IPS-18a (cell line): ENCODE results near the gene RTN4IP1.
"Not testable (repeated sequence)": the region's sequence is repeated elsewhere in the genome, so short reads cannot be mapped to it uniquely, and the experiment has no call there.

Experiments used
- H3K27ac ChIP-seq: one replicate; pipeline ENCODE4 v1.5.1; 2013; ENCODE audit warnings: low read length
- H3K27me3 ChIP-seq: one replicate; pipeline ENCODE4 v1.6.1; 2013; ENCODE audit warnings: mild to moderate bottlenecking, low read length; ENCODE audit not compliant: control insufficient read depth, insufficient read depth
- H3K36me3 ChIP-seq: one replicate; pipeline ENCODE4 v1.6.1; 2013; ENCODE audit warnings: low read depth, low read length; ENCODE audit not compliant: control insufficient read depth
- H3K4me1 ChIP-seq: one replicate; pipeline ENCODE4 v1.6.1; 2013; ENCODE audit warnings: low read depth, low read length; ENCODE audit not compliant: control insufficient read depth
- H3K4me3 ChIP-seq: one replicate; pipeline ENCODE4 v1.5.1; 2013; ENCODE audit warnings: low read length
- H3K9ac ChIP-seq: one replicate; pipeline ENCODE4 v1.6.1; 2013; ENCODE audit warnings: mild to moderate bottlenecking, low read length, moderate library complexity
- H3K9me3 ChIP-seq: one replicate; pipeline ENCODE4 v1.6.1; 2013; ENCODE audit warnings: low read depth, low read length; ENCODE audit not compliant: control insufficient read depth

The RTN4IP1 gene

GRCh38 chr6:106612671-106613416 lies 16.5 kb downstream of the RTN4IP1 start:
- no peak overlapping the region for H3K4me3 ChIP-seq
- peak overlapping the region; percentile 74 for H3K27ac ChIP-seq
- H3K9me3 ChIP-seq: no peaks in the 10 kb centered on the region

GRCh38 chr6:106611030-106611429 lies 18.3 kb downstream of the RTN4IP1 start:
- no peaks in the 10 kb centered on the region for H3K27me3 ChIP-seq
- H3K9me3 ChIP-seq: no peaks in the 10 kb centered on the region
- no peak overlapping the region for H3K9ac ChIP-seq
- H3K27ac ChIP-seq: no peak overlapping the region
- no peak overlapping the region for H3K4me3 ChIP-seq
- H3K4me1 ChIP-seq: peaks cover 36% of the 10 kb centered on the region
- H3K36me3 ChIP-seq: no peaks in the 10 kb centered on the region

More at GRCh38 chr6:106612671-106613416, 16.5 kb downstream of the RTN4IP1 start:
- Histone ChIP-seq H3K4me1 (peaks cover 48% of the 10 kb centered on the region), H3K9ac (no peak overlapping the region), H3K36me3 (no peaks in the 10 kb centered on the region), H3K27me3 (no peaks in the 10 kb centered on the region)

GRCh38 chr6:106609699-106610098 lies 19.6 kb downstream of the RTN4IP1 start:
- H3K9me3 ChIP-seq: no peaks in the 10 kb centered on the region
- H3K9ac ChIP-seq: no peak overlapping the region
- H3K4me1 ChIP-seq: peaks cover 25% of the 10 kb centered on the region
- H3K4me3 ChIP-seq: no peak overlapping the region
- no peak overlapping the region for H3K27ac ChIP-seq
- no peaks in the 10 kb centered on the region for H3K27me3 ChIP-seq
- no peaks in the 10 kb centered on the region for H3K36me3 ChIP-seq

- Histone ChIP-seq H3K36me3 (no peaks in the 10 kb centered on the region), H3K4me3 (no peak overlapping the region), H3K27me3 (no peaks in the 10 kb centered on the region), H3K9ac (no peak overlapping the region), H3K9me3 (no peaks in the 10 kb centered on the region), H3K27ac (no peak overlapping the region), H3K4me1 (peaks cover 10% of the 10 kb centered on the region)
Measured at GRCh38 chr6:106608080-106608668, 21.1 kb downstream of the RTN4IP1 start.

- no peak overlapping the region for H3K9ac ChIP-seq
- no peaks in the 10 kb centered on the region for H3K4me1 ChIP-seq
- H3K27ac ChIP-seq: no peak overlapping the region
- H3K27me3 ChIP-seq: no peaks in the 10 kb centered on the region
- H3K4me3 ChIP-seq: no peak overlapping the region
- no peaks in the 10 kb centered on the region for H3K9me3 ChIP-seq
- peaks cover 5% of the 10 kb centered on the region for H3K36me3 ChIP-seq
Measured at GRCh38 chr6:106600329-106600728, 29.0 kb downstream of the RTN4IP1 start.

- Histone ChIP-seq H3K9me3 (no peaks in the 10 kb centered on the region), H3K9ac (no peak overlapping the region), H3K36me3 (peaks cover 5% of the 10 kb centered on the region)
Measured at GRCh38 chr6:106599440-106599839, 29.9 kb downstream of the RTN4IP1 start.

GRCh38 chr6:106591111-106591825 lies 38.0 kb downstream of the RTN4IP1 start:
- no peaks in the 10 kb centered on the region for H3K9me3 ChIP-seq
- H3K27me3 ChIP-seq: no peaks in the 10 kb centered on the region
- no peak overlapping the region for H3K27ac ChIP-seq
- no peak overlapping the region for H3K9ac ChIP-seq
- no peaks in the 10 kb centered on the region for H3K4me1 ChIP-seq
- no peak overlapping the region for H3K4me3 ChIP-seq
- H3K36me3 ChIP-seq: peaks cover 9% of the 10 kb centered on the region

More at GRCh38 chr6:106599440-106599839, 29.9 kb downstream of the RTN4IP1 start:
- H3K27me3 ChIP-seq: no peaks in the 10 kb centered on the region
- H3K4me1 ChIP-seq: no peaks in the 10 kb centered on the region
- H3K4me3 ChIP-seq: no peak overlapping the region
- no peak overlapping the region for H3K27ac ChIP-seq

- not testable (repeated sequence) for H3K36me3 ChIP-seq, H3K4me3 ChIP-seq, H3K9ac ChIP-seq
Measured at GRCh38 chr6:106588937-106589336, 40.4 kb downstream of the RTN4IP1 start.

GRCh38 chr6:106586815-106587415 lies 42.4 kb downstream of the RTN4IP1 start:
- peaks cover 9% of the 10 kb centered on the region for H3K36me3 ChIP-seq
- no peak overlapping the region for H3K9ac ChIP-seq
- H3K27me3 ChIP-seq: no peaks in the 10 kb centered on the region
- no peaks in the 10 kb centered on the region for H3K4me1 ChIP-seq
- H3K9me3 ChIP-seq: no peaks in the 10 kb centered on the region
- no peak overlapping the region for H3K27ac ChIP-seq
- no peak overlapping the region for H3K4me3 ChIP-seq

More at GRCh38 chr6:106588937-106589336, 40.4 kb downstream of the RTN4IP1 start:
- not testable (repeated sequence) for H3K9me3 ChIP-seq, H3K27me3 ChIP-seq, H3K4me1 ChIP-seq, H3K27ac ChIP-seq

GRCh38 chr6:106581468-106581867 lies 47.8 kb downstream of the RTN4IP1 start:
- Histone ChIP-seq H3K9me3 (no peaks in the 10 kb centered on the region), H3K4me1 (no peaks in the 10 kb centered on the region), H3K27me3 (no peaks in the 10 kb centered on the region), H3K9ac (no peak overlapping the region), H3K36me3 (peaks cover 7% of the 10 kb centered on the region), H3K4me3 (no peak overlapping the region), H3K27ac (no peak overlapping the region)

- Histone ChIP-seq H3K9me3 (no peaks in the 10 kb centered on the region), H3K27me3 (no peaks in the 10 kb centered on the region), H3K4me3 (no peak overlapping the region), H3K27ac (no peak overlapping the region), H3K36me3 (peaks cover 7% of the 10 kb centered on the region), H3K9ac (no peak overlapping the region), H3K4me1 (no peaks in the 10 kb centered on the region)
Measured at GRCh38 chr6:106579281-106579680, 50.0 kb downstream of the RTN4IP1 start.
